ENCODE results near the gene C4A.

GRCh38 chr6:31979238-31979898, 2.5 kb upstream of the C4A start:
- no peak for TF ChIP-seq POLR2AphosphoS5 (IDR thresholded peaks at IDR 0.05; ENCODE audit: low read depth)
- TF ChIP-seq, protein P1, sequence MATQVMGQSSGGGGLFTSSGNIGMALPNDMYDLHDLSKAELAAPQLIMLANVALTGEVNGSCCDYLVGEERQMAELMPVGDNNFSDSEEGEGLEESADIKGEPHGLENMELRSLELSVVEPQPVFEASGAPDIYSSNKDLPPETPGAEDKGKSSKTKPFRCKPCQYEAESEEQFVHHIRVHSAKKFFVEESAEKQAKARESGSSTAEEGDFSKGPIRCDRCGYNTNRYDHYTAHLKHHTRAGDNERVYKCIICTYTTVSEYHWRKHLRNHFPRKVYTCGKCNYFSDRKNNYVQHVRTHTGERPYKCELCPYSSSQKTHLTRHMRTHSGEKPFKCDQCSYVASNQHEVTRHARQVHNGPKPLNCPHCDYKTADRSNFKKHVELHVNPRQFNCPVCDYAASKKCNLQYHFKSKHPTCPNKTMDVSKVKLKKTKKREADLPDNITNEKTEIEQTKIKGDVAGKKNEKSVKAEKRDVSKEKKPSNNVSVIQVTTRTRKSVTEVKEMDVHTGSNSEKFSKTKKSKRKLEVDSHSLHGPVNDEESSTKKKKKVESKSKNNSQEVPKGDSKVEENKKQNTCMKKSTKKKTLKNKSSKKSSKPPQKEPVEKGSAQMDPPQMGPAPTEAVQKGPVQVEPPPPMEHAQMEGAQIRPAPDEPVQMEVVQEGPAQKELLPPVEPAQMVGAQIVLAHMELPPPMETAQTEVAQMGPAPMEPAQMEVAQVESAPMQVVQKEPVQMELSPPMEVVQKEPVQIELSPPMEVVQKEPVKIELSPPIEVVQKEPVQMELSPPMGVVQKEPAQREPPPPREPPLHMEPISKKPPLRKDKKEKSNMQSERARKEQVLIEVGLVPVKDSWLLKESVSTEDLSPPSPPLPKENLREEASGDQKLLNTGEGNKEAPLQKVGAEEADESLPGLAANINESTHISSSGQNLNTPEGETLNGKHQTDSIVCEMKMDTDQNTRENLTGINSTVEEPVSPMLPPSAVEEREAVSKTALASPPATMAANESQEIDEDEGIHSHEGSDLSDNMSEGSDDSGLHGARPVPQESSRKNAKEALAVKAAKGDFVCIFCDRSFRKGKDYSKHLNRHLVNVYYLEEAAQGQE (IDR thresholded peaks at IDR 0.05; ENCODE audit: insufficient replicate concordance, low read depth), result no peak
